Esophagus squamous epithelium (tissue), 4 donors: ENCODE data around the gene ZSWIM6.

Source experiments
- CTCF ChIP-seq, 6 experiments: fragments of 450-650 bp in 4 of 6; fragments of 200-600 bp in 2 of 6; sonication (generic) in 2 of 6; IDR thresholded peaks; one replicate each; pipeline ENCODE4 v1.5.1; 2016 to 2019; ENCODE audit warnings: antibody characterized with exemption in 6 of 6, mild to moderate bottlenecking in 4 of 6, moderate library complexity in 4 of 6
- POLR2A ChIP-seq, 4 donors: fragments of 450-650 bp; IDR thresholded peaks; one replicate each; pipeline ENCODE4 v1.6.1; 2017; ENCODE audit warnings: antibody characterized with exemption in 4 of 4, mild to moderate bottlenecking in 4 of 4, moderate library complexity in 3 of 4

DNA sequence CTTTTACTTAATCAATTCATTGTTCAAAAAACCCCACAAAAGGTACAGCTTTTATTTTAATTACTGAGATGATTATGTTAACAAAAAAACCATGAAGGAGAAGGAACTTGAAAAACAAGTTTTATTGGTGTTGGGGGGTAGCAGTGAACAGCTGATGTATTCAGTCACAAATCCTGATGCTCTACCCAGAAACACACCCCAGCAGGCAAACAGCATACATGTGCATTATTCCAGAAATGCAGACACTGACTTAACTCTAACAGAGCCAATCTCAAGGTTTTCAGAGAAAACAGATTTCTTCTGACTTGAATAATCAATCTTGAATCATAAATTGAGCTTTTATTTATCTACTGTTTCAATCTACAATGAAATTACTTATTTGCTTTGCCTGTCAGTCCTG lies 175.2 kb downstream of the ZSWIM6 start:
- no peak for TF ChIP-seq CTCF (IDR thresholded peaks at IDR 0.05)
- no peak for TF ChIP-seq POLR2A (IDR thresholded peaks at IDR 0.05)
